CD4-positive, alpha-beta T cell treated with Interleukin-6 at 100 ng/mL for 8 hours (primary cell): Measurements from ENCODE around the gene GSTK1.
"Not testable (repeated sequence)": the region's sequence is repeated elsewhere in the genome, so short reads cannot be mapped to it uniquely, and the experiment has no call there.

ENCODE experiments used
- DNase-seq: peaks from one replicate; pipeline ENCODE4 v3.0.0-alpha.2; 2020; ENCODE audit warnings: mixed read lengths, low spot score

Gene GSTK1

DNA sequence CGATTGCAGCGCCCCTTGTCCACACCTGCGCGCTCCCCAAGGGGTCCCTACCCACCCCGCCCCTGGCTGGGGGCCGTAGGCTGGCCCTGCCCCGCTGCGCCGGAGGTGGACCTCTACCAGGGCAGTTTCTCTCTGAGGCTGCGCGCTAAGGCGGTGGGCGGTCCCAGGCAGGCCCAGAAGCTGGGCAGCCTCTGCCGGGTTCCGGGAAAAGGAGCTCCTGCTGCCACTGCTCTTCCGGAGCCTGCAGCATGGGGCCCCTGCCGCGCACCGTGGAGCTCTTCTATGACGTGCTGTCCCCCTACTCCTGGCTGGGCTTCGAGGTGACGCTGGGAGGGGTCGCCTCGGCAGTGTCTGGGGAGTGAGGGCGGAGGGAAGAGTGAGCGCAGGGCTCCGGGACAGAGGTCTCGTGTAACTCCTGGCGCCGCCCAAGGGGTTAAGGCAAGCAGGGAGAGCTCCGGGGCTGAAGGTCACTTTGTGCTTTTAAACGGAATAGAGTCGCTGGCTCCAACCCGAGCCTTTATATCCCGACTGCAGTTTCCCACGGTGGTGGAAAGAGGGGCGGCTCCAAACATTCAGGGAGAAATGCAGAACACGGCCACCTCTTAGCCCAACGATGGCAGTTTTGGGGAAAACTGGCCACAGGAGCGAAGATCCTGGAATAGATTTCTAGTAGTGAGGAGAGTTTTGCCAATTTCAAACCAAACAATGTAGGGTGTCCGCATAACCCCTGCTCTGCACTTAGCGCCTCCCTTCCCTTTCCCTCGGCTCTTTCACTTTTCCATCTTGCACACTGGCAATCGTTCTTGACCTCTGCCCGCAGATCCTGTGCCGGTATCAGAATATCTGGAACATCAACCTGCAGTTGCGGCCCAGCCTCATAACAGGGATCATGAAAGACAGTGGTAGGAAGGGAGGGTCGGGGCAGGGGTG lies at the start of gene GSTK1:
Gene GSTK1 (plus strand): TSS at position 176 of the 930 bp plus-strand sequence. CDS start 73 bp downstream, at position 249.
- peak; percentile 83 for DNase-seq

GRCh38 chr7:143213478-143213877 lies 49.8 kb upstream of the GSTK1 start:
- DNase-seq: not testable (repeated sequence)

GRCh38 chr7:143214789-143215679 lies 48.2 kb upstream of the GSTK1 start:
- peak; percentile 74 for DNase-seq

DNA sequence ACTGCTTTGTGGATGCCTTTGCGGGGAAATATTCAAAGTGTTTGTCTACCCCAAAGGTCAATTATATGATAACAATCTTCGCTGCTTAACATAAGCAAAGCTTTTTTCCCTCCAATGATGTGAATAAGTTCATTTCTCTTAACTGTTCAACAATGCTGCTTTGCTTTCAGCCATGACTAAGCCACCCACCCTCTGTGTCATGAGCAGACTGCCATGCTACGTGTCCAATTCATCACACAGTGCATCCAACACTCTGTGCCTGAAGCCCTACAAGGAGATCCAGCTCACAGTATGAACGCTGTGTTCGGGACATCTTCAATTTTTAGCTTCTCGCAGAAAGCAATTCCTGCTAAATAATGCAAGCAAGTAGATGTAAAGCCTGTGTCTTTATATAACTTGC lies 47.1 kb upstream of the GSTK1 start:
- DNase-seq: no peak

DNA sequence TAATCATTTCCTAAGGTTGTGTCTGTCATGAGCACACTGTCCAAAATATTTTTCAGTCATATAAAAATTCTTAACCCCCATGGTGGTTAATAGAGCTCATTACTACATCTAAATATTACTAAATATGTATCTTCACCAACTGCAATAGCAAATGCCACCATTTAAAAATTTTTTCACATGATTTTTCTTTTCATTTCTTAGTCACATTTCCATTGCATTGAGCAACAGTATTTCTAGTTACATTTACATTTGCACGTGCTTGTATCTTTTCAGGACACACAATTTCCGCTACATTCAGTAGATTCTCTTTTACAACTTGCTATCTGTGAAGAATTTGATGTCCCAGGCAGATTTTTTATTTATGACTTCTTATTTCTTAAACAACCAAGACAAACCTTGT lies 46.6 kb upstream of the GSTK1 start:
- DNase-seq: no peak

- no peak for DNase-seq
Measured at GRCh38 chr7:143217806-143218205, 45.4 kb upstream of the GSTK1 start.

- no peak for DNase-seq
Measured at GRCh38 chr7:143221286-143221685, 42.0 kb upstream of the GSTK1 start.

- DNase-seq: no peak
Measured at GRCh38 chr7:143221737-143222136, 41.5 kb upstream of the GSTK1 start, which contains the start of gene TAS2R40. TAS2R40 (plus strand) TSS chr7:143222037; CDS start chr7:143222079, 42 bp downstream.

DNA sequence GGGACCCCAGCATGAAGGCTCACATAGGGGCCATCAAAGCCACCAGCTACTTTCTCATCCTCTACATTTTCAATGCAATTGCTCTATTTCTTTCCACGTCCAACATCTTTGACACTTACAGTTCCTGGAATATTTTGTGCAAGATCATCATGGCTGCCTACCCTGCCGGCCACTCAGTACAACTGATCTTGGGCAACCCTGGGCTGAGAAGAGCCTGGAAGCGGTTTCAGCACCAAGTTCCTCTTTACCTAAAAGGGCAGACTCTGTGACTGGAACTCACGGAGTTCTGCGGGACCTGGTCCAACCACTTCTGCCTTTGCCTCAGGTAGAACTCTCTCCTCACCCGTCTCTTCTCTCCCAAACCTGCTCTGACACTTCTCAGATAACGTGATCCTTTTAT lies 40.5 kb upstream of the GSTK1 start:
- DNase-seq: no peak

GRCh38 chr7:143223784-143224183 lies 39.5 kb upstream of the GSTK1 start:
- DNase-seq: no peak

GRCh38 chr7:143225047-143225446 lies 38.2 kb upstream of the GSTK1 start:
- no peak for DNase-seq

DNA sequence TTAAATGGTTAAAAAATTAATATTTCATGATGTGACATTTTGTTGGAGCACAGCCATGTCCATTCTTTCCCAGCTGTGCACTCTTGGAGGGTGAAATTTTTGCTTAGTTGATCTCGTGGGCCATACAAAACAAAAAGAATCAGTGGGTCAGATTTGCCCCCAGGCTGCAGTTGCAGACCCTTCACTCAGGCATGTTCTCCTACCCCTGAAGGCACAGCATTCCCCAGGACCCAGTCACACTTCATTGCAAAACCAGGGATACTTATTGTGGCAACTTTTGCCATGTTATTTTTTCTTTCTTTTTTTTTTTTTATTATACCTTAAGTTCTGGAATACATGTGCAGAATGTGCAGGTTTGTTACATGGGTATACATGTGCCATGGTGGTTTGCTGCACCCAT lies 35.4 kb upstream of the GSTK1 start:
- no peak for DNase-seq

GRCh38 chr7:143229054-143229790 lies 34.0 kb upstream of the GSTK1 start:
- no peak for DNase-seq

DNA sequence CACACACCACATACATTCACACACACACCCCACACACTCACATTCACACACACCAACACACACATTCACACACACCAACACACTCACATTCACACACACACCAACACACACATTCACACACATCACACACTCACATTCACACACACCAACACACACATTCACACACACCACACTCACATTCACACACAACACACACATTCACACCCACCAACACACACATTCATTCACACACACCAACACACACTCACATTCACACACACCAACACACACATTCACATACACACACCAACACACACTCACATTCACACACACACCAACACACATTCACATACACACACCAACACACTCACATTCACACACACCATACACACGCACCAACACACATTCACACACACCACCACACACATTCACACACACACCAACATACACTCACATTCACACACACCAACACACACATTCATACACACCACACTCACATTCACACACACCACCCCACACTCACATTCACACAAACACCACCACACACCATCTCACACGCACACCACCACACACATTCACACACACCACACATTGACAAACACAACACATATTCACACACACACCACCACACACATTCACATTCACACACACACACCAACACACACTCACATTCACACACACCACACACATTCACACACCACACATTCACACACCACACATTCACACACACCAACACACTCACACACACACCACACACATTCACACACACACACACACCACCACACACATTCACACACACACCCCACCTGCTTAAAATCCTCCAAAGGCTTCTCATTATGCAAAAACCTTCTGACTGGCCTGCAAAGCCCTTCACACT lies 32.4 kb upstream of the GSTK1 start:
- DNase-seq: no peak

DNA sequence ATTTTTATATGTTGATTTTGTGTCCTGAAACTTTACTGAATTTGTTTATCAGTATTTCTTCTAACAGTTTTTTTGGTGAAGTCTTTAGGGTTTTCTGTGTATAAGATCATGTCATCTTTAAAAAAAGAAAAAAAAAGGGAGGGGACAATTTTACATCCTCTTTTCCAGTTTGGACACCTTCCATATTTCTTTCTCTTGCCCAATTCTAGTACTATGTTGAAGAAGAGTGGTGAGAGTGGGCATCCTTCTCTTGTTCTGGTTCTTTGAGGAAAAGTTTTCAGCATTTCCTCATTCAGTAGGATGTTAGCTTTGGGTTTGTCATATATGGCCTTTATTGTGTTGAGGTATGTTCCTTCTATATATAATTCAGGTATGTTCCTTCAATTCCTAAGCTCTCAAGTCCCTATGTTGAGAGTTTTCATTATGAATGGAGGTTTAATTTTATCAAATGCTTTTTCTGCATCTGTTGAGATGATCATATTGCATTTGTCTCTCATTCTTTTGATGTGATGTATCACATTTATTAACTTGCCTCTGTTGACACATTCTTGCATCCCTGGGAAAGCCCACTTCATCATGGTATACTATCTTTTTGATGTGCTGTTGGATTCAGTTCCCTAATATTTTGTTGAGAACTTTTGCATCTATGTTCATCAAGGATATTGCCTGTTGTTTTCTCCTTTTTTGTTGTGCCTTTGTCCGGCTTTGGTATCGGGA lies 29.3 kb upstream of the GSTK1 start:
- DNase-seq: no peak

- no peak for DNase-seq
Measured at GRCh38 chr7:143234533-143234875, 28.7 kb upstream of the GSTK1 start.

- DNase-seq: no peak
Measured at GRCh38 chr7:143235561-143235960, 27.7 kb upstream of the GSTK1 start.

- DNase-seq: no peak
Measured at GRCh38 chr7:143236408-143236990, 26.7 kb upstream of the GSTK1 start.

DNA sequence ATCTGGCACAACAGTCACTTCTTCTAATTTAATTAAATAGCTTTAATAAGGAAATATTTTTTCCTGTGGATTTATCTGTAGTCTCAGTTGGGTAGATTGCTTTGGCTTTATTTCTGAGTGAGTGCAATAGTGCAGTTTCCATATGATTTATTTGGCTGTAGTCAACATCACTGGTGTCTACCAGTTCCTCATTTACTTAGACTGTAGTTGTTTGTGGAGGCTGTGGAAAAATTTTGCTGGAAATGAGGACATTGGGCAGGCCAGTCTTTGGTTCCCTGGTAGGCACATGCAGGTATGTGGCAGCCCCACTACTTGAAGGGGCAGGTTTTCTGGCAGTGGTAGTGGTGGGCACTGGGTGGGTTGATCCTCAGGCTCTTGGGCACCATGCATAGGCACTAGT lies 25.9 kb upstream of the GSTK1 start:
- no peak for DNase-seq
